D721Med (cell line): ENCODE results near the gene C2.

Experiments
- DNase-seq: peaks from one replicate; pipeline ENCODE4 v3.0.0; 2011; ENCODE audit warnings: low spot score; ENCODE audit not compliant: insufficient read length
- FAIRE-seq: peaks from 2 replicates; lab custom pipeline; 2011; peaks lifted over from hg19 to GRCh38; lab: Jason Lieb, UNC
- CTCF ChIP-seq: IDR thresholded peaks from 2 replicates; pipeline ENCODE4 v1.5.1; 2012; ENCODE audit warnings: mild to moderate bottlenecking, control low read depth; ENCODE audit not compliant: insufficient read depth; ENCODE audit errors: missing control alignments

The C2 gene

GRCh38 chr6:31945154-31945506, 17.6 kb downstream of the C2 start:
- TF ChIP-seq CTCF, result no peak
- no peak for DNase-seq
- FAIRE-seq, result no peak

GRCh38 chr6:31945507-31946369, 18.2 kb downstream of the C2 start, which contains the start of gene CFB:
Gene CFB, plus strand, starts transcription at chr6:31946095. Its CDS starts 127 bp downstream, at chr6:31946222.
- no peak for TF ChIP-seq CTCF
- DNase-seq, result no peak
- FAIRE-seq, result no peak

GRCh38 chr6:31946370-31946885, 18.9 kb downstream of the C2 start:
- DNase-seq, result no peak
- no peak for FAIRE-seq
- no peak for TF ChIP-seq CTCF

GRCh38 chr6:31947070-31947675, 19.7 kb downstream of the C2 start:
- DNase-seq, result no peak
- no peak for TF ChIP-seq CTCF
- FAIRE-seq, result no peak

- DNase-seq (no peak), FAIRE-seq (no peak)
- TF ChIP-seq CTCF, result no peak
These were observed 20.3 kb downstream of the C2 start for GRCh38 chr6:31947864-31948263.

GRCh38 chr6:31948306-31948705, 20.8 kb downstream of the C2 start:
- no peak for TF ChIP-seq CTCF
- DNase-seq (no peak), FAIRE-seq (no peak)
